GM12892 (cell line): ENCODE data around the gene ST3GAL3.

Experiments used
- DNase-seq: peaks from one replicate; pipeline ENCODE4 v3.0.0; 2011; ENCODE audit not compliant: insufficient read length
- FAIRE-seq: peaks from 2 replicates; lab custom pipeline; 2011; peaks lifted over from hg19 to GRCh38; lab: Jason Lieb, UNC
- POLR2A ChIP-seq: IDR thresholded peaks from 2 replicates; pipeline ENCODE4 v1.6.1; 2011; ENCODE audit warnings: low read depth, low read length, control low read depth
- POLR2AphosphoS5 ChIP-seq: IDR thresholded peaks from 2 replicates; pipeline ENCODE4 v1.6.1; 2011; ENCODE audit warnings: low read depth, low read length, control low read depth
- TAF1 ChIP-seq: IDR thresholded peaks from 2 replicates; pipeline ENCODE4 v1.6.1; 2011; ENCODE audit warnings: low read depth, mild to moderate bottlenecking, control low read depth, low read length, borderline replicate concordance

ST3GAL3 gene

DNA sequence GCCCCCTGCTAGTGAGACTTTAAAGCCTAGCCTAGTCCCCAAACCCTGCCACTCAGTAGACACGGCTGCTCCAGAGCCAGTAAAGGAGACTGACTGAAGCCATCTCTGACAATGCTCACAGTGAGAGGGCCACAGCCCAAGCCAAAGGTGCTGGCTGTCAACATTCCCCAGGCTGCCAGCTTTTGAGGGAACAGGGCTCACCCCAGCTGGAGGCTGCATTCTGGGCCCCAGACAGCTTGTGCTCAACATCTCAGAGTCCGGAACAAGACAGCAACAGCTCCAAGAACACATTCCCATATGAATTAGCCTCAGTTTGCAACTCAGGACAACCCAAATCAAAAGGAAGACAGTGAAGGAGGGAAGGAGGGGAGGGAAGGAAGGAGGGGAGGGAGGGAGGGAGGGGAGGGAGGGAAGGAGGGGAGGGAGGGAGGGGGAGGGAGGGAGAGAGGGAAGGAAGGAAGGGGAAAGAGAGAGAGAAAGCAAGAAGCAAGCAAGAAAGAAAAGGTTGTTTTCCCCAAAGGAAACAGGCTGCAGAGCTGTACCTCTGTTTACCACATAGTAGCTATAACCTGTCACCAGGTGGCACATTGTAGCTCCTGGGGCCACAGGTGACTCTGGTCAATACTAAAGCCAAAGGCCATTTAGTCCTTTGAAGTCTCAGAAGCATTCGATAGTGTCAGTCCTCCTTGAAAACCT, 231.7 kb downstream of the ST3GAL3 start:
- no peak for FAIRE-seq
- DNase-seq = no peak
- no peak for TF ChIP-seq POLR2AphosphoS5
- TF ChIP-seq POLR2A = no peak
- no peak for TF ChIP-seq TAF1

DNA sequence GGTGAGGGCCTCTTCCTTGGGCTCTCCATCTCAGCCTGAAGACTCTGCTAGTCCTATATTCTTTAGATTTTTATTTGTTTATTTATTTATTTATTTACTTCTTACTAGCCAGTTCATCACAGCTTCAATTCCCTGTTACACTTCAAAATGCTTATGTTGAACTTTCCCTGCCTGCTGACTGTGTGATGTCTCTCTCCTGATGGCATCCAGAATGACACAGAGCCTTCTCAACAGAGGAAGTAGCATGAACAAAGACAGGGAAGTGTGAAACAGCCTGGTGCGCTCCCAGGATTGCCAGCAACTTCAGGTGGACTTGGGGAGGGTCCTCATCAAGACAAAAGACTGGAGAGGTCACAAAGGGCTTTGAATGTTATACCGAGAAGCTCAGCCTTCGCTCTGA, 235.1 kb downstream of the ST3GAL3 start:
- DNase-seq (no peak), FAIRE-seq (no peak)
- TF ChIP-seq POLR2A (no peak), POLR2AphosphoS5 (no peak), TAF1 (no peak)

DNA sequence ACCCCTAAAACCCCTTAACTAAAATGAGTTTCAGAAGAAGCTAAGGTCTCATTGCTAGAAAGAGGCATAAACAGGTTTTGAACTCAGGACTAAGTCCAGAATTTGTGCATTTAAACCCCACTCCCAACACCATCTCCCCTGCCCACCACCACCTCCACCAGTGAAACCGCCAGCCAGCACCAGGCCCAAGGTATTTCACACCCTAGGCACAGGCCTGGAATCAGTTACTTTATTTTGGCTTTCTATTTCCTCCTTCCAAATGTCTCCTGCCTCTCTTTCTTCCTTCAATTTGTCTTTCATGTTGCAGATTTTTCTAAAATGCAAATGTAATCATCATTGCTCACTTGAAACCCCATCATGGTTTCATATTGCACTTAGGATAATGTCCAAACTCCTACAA, 237.5 kb downstream of the ST3GAL3 start:
- DNase-seq (no peak), FAIRE-seq (no peak)
- TF ChIP-seq POLR2AphosphoS5 (no peak), TAF1 (no peak), POLR2A (no peak)

DNA sequence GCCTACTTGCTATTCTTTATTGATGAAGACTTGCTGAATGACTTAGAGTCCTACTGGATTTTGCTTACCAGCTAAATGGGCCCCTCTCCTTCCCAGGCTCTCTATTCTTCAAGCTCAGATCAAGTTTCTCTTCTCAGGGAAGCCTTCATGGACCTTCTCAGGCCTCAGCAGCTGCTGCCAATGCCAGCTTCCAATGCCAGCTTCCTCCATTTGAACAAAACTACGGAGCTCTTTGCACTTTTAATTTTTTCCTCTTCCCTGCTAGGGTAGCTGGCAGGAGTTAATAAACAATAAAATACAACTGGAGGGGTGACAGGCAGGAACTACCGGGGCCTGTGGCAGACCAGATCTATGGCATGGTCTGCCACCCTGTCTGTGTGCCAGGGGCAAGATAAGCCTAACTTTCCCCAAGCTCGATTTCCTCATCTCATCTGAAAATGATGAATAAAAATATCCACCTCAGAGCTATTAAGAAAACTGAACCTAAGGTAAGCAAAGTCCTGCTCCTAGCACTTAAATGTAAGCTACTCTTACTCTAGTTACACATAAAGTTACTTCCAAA, 238.4 kb downstream of the ST3GAL3 start:
- TF ChIP-seq POLR2A (no peak), TAF1 (no peak), POLR2AphosphoS5 (no peak)

DNA sequence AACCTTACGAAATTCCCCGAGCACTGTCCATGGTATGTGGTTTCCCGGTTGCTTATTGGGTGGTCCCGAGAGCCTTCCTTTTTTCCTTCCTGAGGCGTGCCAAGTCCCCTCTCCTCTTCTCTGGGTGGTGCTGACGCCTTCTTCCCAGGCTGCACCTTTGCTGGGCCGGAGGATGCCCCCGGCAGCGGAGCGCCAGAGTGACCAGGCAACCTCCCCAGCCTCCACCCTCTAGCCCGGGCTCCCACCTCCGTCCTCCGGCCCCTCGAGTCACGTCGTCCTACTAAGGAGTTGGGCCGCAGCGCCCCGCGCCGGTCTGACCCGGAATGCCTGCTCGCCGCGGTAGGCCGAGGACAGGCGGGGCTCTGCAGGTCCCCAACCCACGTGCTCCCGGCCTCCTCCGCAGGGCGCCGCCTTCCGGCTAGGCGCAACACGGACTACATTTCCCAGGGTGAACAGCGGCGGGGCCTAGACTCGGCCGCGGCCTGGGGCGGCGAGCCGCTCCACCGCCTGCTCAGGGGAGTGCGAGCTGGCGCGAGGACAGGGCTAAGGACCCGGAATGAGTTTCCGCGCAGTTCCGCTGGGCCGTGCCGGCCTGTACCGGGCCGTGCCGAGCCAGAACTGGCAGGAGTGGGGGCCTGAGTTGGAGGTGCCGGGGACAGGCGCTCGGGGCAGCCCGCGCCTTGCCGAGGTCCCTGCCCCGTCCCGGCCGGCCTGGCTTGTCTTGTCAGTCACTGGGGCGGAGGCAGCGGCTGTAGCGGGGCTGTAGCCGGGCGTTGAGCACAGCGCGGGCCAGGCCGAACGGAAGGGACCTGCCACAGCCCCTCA, 239.1 kb downstream of the ST3GAL3 start, which contains the start of gene IPO13:
Gene IPO13 (plus strand): TSS at position 715 of the 825 bp plus-strand sequence. CDS start 651 bp downstream, outside the sequence.
- TF ChIP-seq POLR2AphosphoS5 (peak; percentile 83), TAF1 (peak; percentile 89), POLR2A (peak; percentile 88)
- DNase-seq = peak; percentile 99
- peak; percentile 98 for FAIRE-seq

More for the DNA sequence above, 238.4 kb downstream of the ST3GAL3 start:
- peak; percentile 51 for FAIRE-seq
- no peak for DNase-seq

DNA sequence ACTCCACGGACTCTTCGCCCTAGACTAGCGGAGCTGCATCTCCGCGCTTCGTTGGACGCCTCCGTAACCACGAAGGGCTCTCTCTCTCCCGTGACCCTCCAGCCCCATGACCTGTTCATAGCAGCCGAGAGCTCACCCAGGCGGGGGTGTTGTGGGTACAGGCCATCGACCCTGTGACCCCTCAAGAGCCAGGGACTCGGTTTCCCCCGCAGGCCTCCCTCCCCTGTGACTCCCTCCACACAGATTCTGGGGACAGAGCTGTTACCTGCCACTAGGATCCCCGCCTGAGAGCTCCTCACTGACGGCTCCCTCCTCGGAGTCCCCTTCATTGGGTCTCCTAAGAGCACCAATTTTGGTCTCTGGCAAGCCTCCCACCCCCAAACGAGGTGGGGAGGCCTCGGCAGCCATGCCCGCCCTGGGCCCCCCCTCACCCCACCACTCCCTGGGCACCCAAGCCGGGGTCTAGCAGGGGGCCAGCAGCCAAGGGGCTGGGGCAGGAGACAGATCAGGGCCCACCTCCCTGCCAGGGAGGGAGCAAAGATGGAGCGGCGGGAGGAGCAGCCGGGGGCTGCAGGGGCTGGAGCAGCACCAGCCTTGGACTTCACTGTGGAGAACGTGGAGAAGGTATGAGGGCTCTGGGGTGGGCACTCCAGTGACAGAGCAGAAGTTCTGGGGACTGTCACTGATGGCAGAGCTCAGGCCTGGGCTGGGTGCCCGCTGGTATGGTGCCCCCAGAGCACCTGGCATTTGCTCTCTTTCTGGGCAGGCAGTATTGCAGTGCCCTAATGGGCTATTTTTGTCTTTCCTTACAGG, 239.9 kb downstream of the ST3GAL3 start:
- TF ChIP-seq POLR2AphosphoS5 = no peak
- TF ChIP-seq POLR2A = no peak
- no peak for TF ChIP-seq TAF1
- DNase-seq (no peak), FAIRE-seq (no peak)

DNA sequence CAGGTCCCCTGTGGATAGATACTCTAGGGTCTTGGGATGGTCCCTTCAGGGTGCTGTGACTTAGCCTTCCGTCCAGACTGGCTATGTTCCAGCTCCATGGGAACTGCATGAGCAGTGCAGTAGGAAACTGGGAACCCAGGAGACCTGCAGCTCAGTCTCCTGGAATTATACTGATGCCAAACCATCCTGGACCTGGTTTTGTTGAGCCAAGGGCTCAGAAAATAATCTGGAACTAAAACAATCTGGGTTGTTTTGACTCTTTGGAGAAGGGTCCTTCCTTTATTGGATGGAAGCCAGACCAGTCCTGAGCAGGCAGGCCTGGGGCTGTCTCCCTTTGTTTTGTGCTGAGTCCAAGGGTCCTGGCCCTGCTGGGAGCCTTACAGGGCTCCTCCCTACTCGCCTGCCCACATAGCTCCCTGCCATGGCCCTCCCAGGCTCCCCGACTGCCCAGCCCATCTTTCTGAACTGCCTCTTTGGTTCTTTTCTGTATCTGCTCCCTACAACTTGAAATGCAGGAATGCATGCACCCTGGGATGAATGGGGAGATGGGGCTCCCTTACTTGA, 240.6 kb downstream of the ST3GAL3 start:
- TF ChIP-seq TAF1 = no peak
- no peak for TF ChIP-seq POLR2A
- TF ChIP-seq POLR2AphosphoS5 = no peak
- DNase-seq (no peak), FAIRE-seq (no peak)

DNA sequence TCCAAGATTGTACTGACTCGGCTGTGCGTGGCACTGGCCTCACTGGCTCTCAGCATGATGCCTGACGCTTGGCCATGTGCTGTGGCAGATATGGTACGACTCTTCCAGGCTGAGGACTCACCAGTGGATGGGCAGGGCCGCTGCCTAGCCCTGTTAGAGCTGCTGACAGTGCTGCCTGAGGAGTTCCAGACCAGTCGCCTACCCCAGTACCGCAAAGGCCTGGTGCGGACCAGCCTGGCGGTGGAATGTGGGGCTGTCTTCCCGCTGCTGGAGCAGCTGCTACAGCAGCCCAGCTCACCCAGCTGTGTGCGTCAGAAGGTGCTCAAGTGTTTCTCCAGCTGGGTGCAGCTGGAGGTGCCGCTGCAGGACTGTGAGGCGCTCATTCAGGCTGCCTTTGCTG, 242.3 kb downstream of the ST3GAL3 start:
- DNase-seq (no peak), FAIRE-seq (no peak)
- no peak for TF ChIP-seq POLR2A
- no peak for TF ChIP-seq POLR2AphosphoS5

DNA sequence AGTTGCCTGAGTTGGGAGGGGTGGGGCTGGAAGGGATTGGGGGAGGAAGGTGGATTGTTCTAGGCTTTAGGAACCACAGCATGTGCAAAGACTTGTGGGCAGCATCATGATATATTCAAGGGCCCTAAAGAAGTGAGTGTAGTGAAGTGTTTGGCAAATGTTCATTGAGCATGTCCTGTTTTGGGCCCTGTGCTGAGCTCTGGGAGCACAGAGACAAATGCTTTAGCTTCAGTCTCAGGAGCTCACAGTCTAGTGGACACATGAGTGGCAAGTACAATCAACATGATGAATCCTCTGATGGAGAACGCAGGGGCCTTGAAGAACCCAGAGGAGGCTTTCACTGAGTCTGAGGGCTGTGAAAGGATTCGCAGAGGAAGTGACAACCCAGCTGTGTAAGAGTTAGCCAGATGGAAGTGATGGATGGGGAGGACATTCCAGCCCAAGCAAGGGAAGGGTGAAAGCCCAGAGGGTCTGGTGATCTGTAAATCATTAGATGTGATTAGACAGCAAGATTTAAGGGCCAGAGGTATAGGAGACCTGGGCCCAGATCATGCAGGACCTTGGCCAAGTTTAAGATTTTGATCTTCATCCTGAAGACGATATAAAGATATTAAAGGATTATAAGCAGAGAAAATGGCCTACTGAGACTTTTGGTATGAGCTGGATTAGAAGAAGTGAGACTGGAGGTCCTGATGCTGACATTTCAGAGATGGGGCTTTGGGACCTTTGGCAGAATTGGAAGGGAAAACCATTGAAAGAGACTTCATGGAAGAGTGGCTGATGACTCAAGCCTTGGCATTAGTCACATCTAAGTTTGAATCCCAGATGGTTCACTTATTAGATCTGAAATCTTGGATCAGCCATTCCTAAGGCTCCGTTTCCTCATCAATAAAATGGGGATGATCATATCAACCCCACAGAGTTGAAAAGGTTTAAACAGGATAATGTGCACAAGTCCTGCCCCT, 244.0 kb downstream of the ST3GAL3 start:
- FAIRE-seq (no peak), DNase-seq (no peak)
- TF ChIP-seq POLR2A = no peak
- no peak for TF ChIP-seq TAF1
- TF ChIP-seq POLR2AphosphoS5 = no peak

DNA sequence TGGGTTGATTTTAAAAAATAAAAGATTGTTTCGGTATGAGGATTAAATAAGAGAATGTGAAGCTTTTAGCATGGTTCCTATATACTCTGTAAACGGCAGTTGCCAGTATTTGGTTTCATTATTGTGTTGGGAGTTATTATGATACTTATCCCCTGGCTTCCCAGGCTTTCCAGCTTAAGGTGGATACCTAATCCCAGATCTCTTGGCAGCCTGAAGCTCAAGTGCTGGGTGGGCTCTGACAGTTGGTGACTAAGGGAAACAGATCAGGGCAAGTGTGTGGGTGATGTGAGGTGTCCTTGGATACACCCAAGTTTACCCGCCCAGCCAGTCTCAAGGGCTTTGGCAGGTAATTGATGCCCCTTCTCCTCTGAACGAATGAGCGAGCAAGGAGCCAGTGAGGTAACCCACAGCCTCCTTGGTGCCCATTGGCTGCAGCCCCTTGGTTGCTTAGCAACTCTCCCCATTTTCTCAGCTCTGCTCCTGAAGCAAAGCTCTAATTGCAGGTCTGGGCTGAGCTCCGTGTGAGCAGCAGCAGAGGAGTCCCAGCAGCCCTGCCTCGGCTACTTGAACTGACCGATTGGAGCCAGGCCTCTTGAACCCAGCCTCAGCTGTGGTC, 245.5 kb downstream of the ST3GAL3 start:
- DNase-seq = no peak
- no peak for TF ChIP-seq POLR2AphosphoS5
- TF ChIP-seq POLR2A = no peak
- TF ChIP-seq TAF1 = no peak
- no peak for FAIRE-seq
